Right lobe of liver (tissue), 6 donors: ENCODE measurements around the gene DGKI. TPM values are rescaled to one million over a fixed set of nuclear protein-coding genes. Genes with fewer than 3 reads are reported as not detected.

Experiments
- ATAC-seq, 4 donors: fragments of 200-7000 bp; cut with Tn5 transposase; one replicate each; pipeline ENCODE4 v1.9.1; 2020; ENCODE audit warnings: mild to moderate bottlenecking in 4 of 4, moderate library complexity in 4 of 4
- DNase-seq, 3 donors: peaks; one replicate each; pipeline ENCODE4 v3.0.0-alpha.2; 2020
- H3K27ac ChIP-seq, 3 donors: fragments of 200-600 bp; one replicate each; pipeline ENCODE4 v1.8.0; 2022
- H3K27me3 ChIP-seq, 2 donors: fragments of 200-600 bp; one replicate each; pipeline ENCODE4 v1.8.0; 2022
- H3K36me3 ChIP-seq, 4 donors: fragments of 200-600 bp; sonication (generic) in 1 of 4; one replicate each; pipeline versions ENCODE4 v1.5.1 to v1.8.0; 2017 to 2022; ENCODE audit warnings: control low read depth in 1 of 4
- H3K4me1 ChIP-seq, 4 donors: fragments of 200-600 bp; sonication (generic) in 1 of 4; one replicate each; pipeline versions ENCODE4 v1.5.1 to v1.8.0; 2017 to 2022; ENCODE audit warnings: control low read depth in 1 of 4
- H3K4me3 ChIP-seq, 3 donors: fragments of 200-600 bp; one replicate each; pipeline ENCODE4 v1.8.0; 2022
- H3K9me3 ChIP-seq, 4 donors: fragments of 200-600 bp; sonication (generic) in 1 of 4; one replicate each; pipeline versions ENCODE4 v1.5.1 to v1.8.0; 2017 to 2022; ENCODE audit warnings: control low read depth in 1 of 4
- CTCF ChIP-seq, 4 donors: fragments of 200-600 bp in 3 of 4; fragments of 450-650 bp in 1 of 4; IDR thresholded peaks; one replicate each; pipeline versions ENCODE4 v1.5.1 to v1.8.0; 2016 to 2022; ENCODE audit warnings: antibody characterized with exemption in 4 of 4, mild to moderate bottlenecking in 2 of 4
- POLR2A ChIP-seq: fragments of 450-650 bp; IDR thresholded peaks from one replicate; pipeline ENCODE4 v1.6.1; 2017; ENCODE audit warnings: antibody characterized with exemption, mild to moderate bottlenecking
- WGBS: methylation state at CpG from one replicate; pipeline ENCODE4 v1.1.6; 2018; ENCODE audit warnings: low coverage, low lambda C conversion rate; ENCODE audit not compliant: insufficient coverage; ENCODE audit errors: missing lambda C conversion rate; 5-methylcytosine and 5-hydroxymethylcytosine counted together
- intact Hi-C, 2 donors: fragments of 100-400 bp; cut with DNase I; formaldehyde crosslinking; loops; one replicate each; pipeline versions ENCODE4 v1.11.2 to v1.14.1; 2022
- long read RNA-seq: library from polyadenylated mRNA; unstranded; transcript quantifications from one replicate; pipeline ENCODE4 v2.0.0, GENCODE V29; 2019
- total RNA-seq, 6 experiments: library from RNA; depleted of rRNA in 2 of 6; stranded (reverse); fragments of >200 nt in 2 of 6; fragmentation: NEBNext Ultra II Directional in 3 of 6; extraction: Animal tissue kit (Norgen Biotek cat#: 25700) in 3 of 6; gene quantifications; one replicate each; pipeline versions ENCODE4 v1.1.0 to v1.2.4, GENCODE V29; 2016 to 2023
- donor health status: DM: no; HTN: yes; CAD: no.
- donor health status: DM: no; HTN: no; CAD: no.
- donor health status: DM: no; HTN: no; CAD: no.
- donor health status: DM: no; HTN: yes; CAD: no.
- donor health status: DM: no; HTN: yes; CAD: no.

Gene DGKI
- under 1 TPM in 5 of 6 experiments, not detected in 1; 0.05 to 0.35 (median 0.06) TPM for total RNA-seq
- long read RNA-seq, partial matches to known transcripts, result 0 of 1 reads
- long read RNA-seq, other reads (novel, unspliced or antisense), result 1 of 1 reads

GRCh38 chr7:137846827-137847567 is at the start of gene DGKI:
TSS of gene DGKI (minus strand) at chr7:137846974.
- TF ChIP-seq CTCF (IDR thresholded peaks at IDR 0.05), result no peak
- no peak for TF ChIP-seq POLR2A
- no peak for DNase-seq
- Histone ChIP-seq H3K4me1 (peaks cover 0 to 8% (median 0%) of the 10 kb centered on the region in 4 donors), H3K27ac (no peak within 1 kb of the TSS), H3K4me3 (peak within 1 kb of the TSS in 1 of 3 donors; percentile 37), H3K9me3 (no peaks in the 10 kb centered on the region), H3K27me3 (peaks cover 0 to 13% of the 10 kb centered on the region in 2 donors), H3K36me3 (no peaks in the 10 kb centered on the region)
- ATAC-seq, result peak; percentile 19 to 57 (median 40)
- 2% methylated on average over 12 of the region's 66 CpGs for WGBS
- intact Hi-C loops, result no loop called here

- WGBS, result 79% methylated on average over 5 of the region's 8 CpGs
- no peak overlapping the region for H3K27ac ChIP-seq
- TF ChIP-seq CTCF (IDR thresholded peaks at IDR 0.05) (no peak), POLR2A (no peak)
- DNase-seq (no peak), ATAC-seq (no peak)
- intact Hi-C loops, result loop anchor here in 1 of 2 donors (5.0 to 10.0 kb wide), 2 partner anchors 81 to 238 kb away; no protein-coding TSS in a partner anchor
- no peaks in the 10 kb centered on the region for H3K27me3 ChIP-seq
- H3K4me1 ChIP-seq, result no peaks in the 10 kb centered on the region
- H3K36me3 ChIP-seq, result peaks cover 0 to 34% (median 13%) of the 10 kb centered on the region in 4 donors
- no peak overlapping the region for H3K4me3 ChIP-seq
- no peaks in the 10 kb centered on the region for H3K9me3 ChIP-seq
Observed at GRCh38 chr7:137895301-137896221, 48.8 kb upstream of the DGKI start.

- no peak for DNase-seq
- Histone ChIP-seq H3K4me3 (no peak overlapping the region), H3K4me1 (no peaks in the 10 kb centered on the region), H3K27ac (no peak overlapping the region), H3K36me3 (peaks cover 0 to 39% (median 10%) of the 10 kb centered on the region in 4 donors), H3K9me3 (no peaks in the 10 kb centered on the region), H3K27me3 (no peaks in the 10 kb centered on the region)
- TF ChIP-seq POLR2A (no peak), CTCF (IDR thresholded peaks at IDR 0.05) (no peak)
- ATAC-seq, result no peak
- intact Hi-C loops, result loop anchor here in 1 of 2 donors (10.0 kb wide), 1 partner anchor 78 kb away; no protein-coding TSS in a partner anchor
Observed at GRCh38 chr7:137893143-137893742, 46.5 kb upstream of the DGKI start.

- H3K36me3 ChIP-seq, result peaks cover 0 to 35% (median 10%) of the 10 kb centered on the region in 4 donors
- H3K27me3 ChIP-seq, result no peaks in the 10 kb centered on the region
- H3K27ac ChIP-seq, result no peak overlapping the region
- peak in 1 of 4 donors; percentile 67 for ATAC-seq
- WGBS, result 68% methylated on average over 3 of the region's 4 CpGs
- H3K4me3 ChIP-seq, result no peak overlapping the region
- intact Hi-C loops, result loop anchor here in 1 of 2 donors (10.0 kb wide), 1 partner anchor 76 kb away; no protein-coding TSS in a partner anchor
- no peaks in the 10 kb centered on the region for H3K9me3 ChIP-seq
- TF ChIP-seq CTCF (IDR thresholded peaks at IDR 0.05) (no peak), POLR2A (no peak)
- DNase-seq, result no peak
- no peaks in the 10 kb centered on the region for H3K4me1 ChIP-seq
Observed at GRCh38 chr7:137891016-137891655, 44.4 kb upstream of the DGKI start.
